HuH-7.5 (cell line): ENCODE results near the gene CDV3.
"Not testable (repeated sequence)": the region's sequence is repeated elsewhere in the genome, so short reads cannot be mapped to it uniquely, and the experiment has no call there.

Experiments used
- DNase-seq: peaks from one replicate; pipeline ENCODE4 v3.0.0; 2011; ENCODE audit warnings: low spot score

The CDV3 gene

GRCh38 chr3:133573629-133574194, at the start of gene CDV3:
Gene CDV3 (plus strand): TSS chr3:133573686. CDS start chr3:133574045, 359 bp downstream.
- peak; percentile 33 for DNase-seq

GRCh38 chr3:133523758-133524157, 49.7 kb upstream of the CDV3 start:
- not testable (repeated sequence) for DNase-seq

DNA sequence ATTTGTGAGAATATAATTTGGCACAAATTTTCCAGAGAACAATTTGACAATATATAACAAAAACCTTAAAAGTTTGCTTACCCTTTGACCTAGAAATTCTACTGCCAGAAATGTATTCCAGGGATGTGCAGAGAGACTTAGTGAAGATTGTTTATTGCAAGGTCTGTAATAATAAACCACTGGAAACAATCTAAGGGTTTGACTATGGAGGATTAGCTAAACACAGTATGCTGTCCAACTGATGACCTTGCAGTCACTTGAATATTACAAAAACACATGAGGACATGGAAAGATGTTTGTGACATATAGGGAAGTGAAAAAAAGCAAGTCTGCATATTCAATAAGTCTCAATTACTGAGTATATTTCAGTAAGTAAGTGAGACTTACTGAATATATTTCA, 48.1 kb upstream of the CDV3 start:
- DNase-seq = no peak

- DNase-seq = no peak
These were observed 46.3 kb upstream of the CDV3 start for GRCh38 chr3:133527081-133527715.

DNA sequence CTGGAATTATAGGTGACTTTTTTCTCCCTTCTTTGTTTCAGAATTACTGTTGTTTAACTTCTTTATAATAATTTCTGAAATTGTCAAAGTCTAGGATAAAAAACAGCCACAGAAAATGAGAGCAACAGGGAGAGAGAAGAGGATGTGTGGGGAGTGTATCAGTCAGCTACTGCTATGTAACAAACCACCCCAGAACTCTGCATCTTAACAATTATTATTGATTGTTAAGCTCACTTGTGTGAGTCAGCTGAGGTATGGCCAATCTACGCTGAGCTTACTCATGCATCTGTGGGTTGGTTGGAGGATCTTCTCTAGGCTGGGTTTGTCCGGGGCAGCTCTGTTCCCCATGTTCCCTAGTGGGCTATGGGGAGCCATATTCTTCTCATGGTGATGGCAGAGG, 43.7 kb upstream of the CDV3 start:
- no peak for DNase-seq

DNA sequence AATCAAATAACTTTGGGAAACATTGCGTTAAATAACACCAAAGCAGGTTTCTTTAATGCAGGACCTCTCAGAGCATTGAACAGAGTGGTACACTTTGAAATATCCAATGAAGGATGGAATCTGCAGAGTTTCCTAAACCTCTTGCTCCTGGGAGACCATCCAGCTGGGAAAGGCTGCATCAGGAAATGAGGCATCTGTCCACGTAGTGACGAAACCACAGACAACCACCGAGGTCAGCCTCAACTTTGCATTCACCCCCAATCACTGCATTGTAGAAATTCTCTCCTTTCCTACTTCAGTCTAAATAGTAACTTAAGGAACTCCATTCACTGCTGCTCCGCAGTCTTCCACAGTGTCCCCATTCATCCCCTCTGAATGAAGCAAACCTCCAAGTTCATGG, 41.5 kb upstream of the CDV3 start:
- DNase-seq = no peak

- DNase-seq = no peak
These were observed 40.5 kb upstream of the CDV3 start for GRCh38 chr3:133532951-133533350.

- peak; percentile 35 for DNase-seq
These were observed 37.3 kb upstream of the CDV3 start for GRCh38 chr3:133535971-133536881.

DNA sequence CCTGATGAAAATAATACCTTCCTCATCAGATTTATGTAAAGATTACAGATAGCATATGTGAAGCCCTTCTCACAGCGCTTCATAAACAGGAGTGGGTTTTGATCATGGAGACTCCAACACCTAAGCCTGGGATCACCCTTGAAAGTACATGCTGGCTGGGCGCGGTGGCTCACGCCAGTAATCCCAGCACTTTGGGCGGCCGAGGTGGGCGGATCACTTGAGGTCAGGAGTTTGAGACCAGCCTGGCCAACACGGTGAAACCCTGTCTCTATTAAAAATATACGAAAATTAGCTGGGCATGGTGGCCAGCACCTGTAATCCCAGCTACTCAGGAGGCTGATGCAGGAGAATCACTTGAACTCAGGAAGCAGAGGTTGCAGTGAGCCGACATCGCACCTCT, 36.4 kb upstream of the CDV3 start:
- not testable (repeated sequence) for DNase-seq

GRCh38 chr3:133538154-133538553, 35.3 kb upstream of the CDV3 start:
- no peak for DNase-seq

- DNase-seq = peak; percentile 33
These were observed 32.4 kb upstream of the CDV3 start for GRCh38 chr3:133540896-133541674.

- DNase-seq = no peak
These were observed 30.6 kb upstream of the CDV3 start for GRCh38 chr3:133542871-133543270.

GRCh38 chr3:133544983-133545382, 28.5 kb upstream of the CDV3 start:
- DNase-seq = peak; percentile 47

DNA sequence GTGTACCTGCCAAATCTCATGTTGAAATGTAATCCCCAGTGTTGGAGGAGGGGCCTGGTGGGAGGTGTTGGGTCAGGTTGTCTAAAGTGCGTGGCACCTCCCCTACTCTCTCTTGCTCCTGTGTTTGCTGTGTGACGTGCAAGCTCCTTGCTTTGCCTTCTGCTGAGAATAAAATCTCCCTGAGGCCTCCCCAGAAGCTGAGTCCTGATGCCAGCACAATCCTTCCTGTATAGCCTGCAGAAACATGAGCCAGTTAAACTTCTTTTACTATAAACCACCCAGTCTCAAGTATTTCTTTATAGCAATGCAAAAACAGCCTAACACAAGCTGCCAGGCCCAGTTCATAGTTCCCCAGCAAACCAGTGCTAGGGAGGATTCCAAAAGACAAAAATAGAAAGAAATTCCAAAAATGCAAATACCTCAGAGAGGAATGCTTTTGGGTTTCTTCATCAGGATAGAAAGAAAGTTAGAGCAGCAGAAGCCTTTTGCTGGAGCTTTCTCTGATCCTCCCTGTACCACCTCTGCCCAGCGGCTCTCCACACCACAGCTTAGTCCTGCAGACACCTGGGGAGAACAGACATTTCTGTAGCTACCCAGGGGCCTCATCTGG, 25.9 kb upstream of the CDV3 start:
- peak; percentile 54 for DNase-seq

DNA sequence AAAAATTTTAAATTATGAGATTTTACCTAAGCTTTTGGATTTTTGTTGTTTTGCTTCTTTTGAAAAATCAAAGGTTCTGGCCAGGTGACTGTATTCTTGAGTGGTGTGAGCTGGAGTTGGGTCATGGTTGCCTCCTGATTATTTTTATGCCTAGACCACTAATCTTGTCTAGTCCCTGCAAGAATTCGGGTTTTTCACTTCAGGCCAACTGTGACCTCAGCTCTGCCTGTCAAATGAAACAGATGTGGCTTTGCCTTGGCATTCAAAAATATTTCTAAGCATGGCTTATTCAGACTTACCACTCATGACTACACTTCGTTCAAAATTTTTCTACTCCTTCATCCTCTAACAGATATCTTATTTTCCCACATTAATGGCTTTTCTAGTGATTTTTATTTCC, 25.4 kb upstream of the CDV3 start:
- DNase-seq = no peak

GRCh38 chr3:133549565-133549964, 23.9 kb upstream of the CDV3 start:
- no peak for DNase-seq

- DNase-seq = not testable (repeated sequence)
These were observed 21.9 kb upstream of the CDV3 start for GRCh38 chr3:133551589-133551988.

DNA sequence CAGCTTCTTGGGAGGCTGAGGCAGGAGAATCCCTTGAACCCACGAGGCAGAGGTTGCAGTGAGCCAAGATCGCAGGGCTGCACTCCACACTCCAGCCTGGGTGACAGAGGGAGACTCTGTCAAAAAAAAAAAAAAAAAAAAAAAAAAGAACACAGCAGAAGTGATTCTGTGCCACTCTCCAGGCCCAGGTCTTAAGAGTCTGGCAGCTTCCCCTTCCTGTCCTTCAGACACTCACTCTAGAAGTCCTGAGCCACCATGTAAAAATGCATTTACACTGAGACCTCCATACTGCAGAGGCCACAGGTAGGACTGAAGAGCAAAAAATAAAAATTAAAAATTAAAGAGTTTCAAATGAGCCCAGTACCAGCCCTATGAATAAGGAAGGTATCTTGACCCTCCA, 11.8 kb upstream of the CDV3 start:
- no peak for DNase-seq

- DNase-seq = no peak
These were observed 11.1 kb upstream of the CDV3 start for GRCh38 chr3:133562376-133562775.

DNA sequence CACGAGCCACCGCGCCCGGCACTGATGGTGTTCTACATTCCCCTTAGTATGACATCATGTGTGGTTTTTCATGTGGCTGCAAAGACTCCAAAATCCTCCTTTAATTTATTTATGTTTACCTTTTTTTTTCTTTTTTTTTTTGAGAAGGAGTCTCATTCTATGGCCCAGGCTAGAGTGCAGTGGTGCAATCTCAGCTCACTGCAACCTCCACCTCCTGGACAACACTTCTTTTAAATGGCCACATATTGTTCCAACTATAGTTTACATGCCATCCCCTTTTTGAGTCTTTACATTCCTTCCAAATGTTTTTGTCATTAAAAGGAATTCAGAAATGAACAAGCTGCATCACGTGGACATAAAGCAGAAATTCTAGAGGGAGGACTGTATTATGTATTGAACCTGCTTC, 10.3 kb upstream of the CDV3 start:
- no peak for DNase-seq

DNA sequence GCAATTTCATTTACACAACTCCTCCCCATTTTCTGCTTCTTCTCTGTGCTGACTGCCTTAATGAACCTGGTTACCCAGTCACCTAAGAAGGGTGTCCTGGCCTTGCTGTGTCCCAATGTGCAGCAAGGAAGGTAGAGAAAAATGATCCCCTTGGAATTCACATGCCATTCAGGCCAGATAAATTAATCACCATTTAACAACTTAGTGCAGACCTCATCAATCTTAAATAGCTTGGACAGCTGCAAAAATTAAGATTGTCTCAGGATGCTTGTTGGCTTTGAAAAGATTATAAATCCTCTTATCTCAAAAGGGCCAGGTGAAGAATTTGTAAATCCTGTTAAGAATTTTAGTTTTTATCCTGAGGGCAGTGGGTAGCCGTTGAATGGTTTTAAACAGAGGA, 9.7 kb upstream of the CDV3 start:
- no peak for DNase-seq
